Endometrial microvascular endothelial cells (primary cell): ENCODE measurements around the gene IRGC. TPM values are rescaled to one million over a fixed set of nuclear protein-coding genes. Genes with fewer than 3 reads are reported as not detected.

Source experiments
- in situ Hi-C: cut with HindIII; loops from 2 replicates; pipeline ENCODE4 v1.10.0; 2017; ENCODE audit warnings: low sequenced_read_pairs, low pct_unique_long_range_greater_than_20kb; ENCODE audit errors: inconsistent ontology term
- total RNA-seq: library from RNA; depleted of rRNA; stranded (reverse); fragments of >200 nt; gene quantifications from one replicate; pipeline ENCODE4 v1.2.3, GENCODE V29; 2015; ENCODE audit errors: inconsistent ontology term

Gene IRGC
- total RNA-seq, 1 donor from 2014 or later: not detected

- in situ Hi-C loops: no loop called here
These were observed 3.5 kb downstream of the IRGC start for GRCh38 chr19:43719378-43719868.

- in situ Hi-C loops: no loop called here
These were observed 4.0 kb downstream of the IRGC start for GRCh38 chr19:43719918-43720317.

- in situ Hi-C loops: no loop called here
These were observed 5.1 kb downstream of the IRGC start for GRCh38 chr19:43720936-43721335.

- in situ Hi-C loops: no loop called here
These were observed 5.7 kb downstream of the IRGC start for GRCh38 chr19:43721469-43722048.

- in situ Hi-C loops: no loop called here
These were observed 7.7 kb downstream of the IRGC start for GRCh38 chr19:43723588-43723987.

GRCh38 chr19:43724896-43725295 is 9.0 kb downstream of the IRGC start:
- in situ Hi-C loops: no loop called here

- in situ Hi-C loops: no loop called here
These were observed 9.6 kb downstream of the IRGC start for GRCh38 chr19:43725468-43725867.

GRCh38 chr19:43726736-43727592 is 11.1 kb downstream of the IRGC start:
- in situ Hi-C loops: no loop called here

GRCh38 chr19:43727593-43727853 is 11.6 kb downstream of the IRGC start:
- in situ Hi-C loops: no loop called here

- in situ Hi-C loops: no loop called here
These were observed 14.0 kb downstream of the IRGC start for GRCh38 chr19:43729919-43730318.

GRCh38 chr19:43731346-43731745 is 15.5 kb downstream of the IRGC start:
- in situ Hi-C loops: no loop called here

- in situ Hi-C loops: no loop called here
These were observed 16.0 kb downstream of the IRGC start for GRCh38 chr19:43731846-43732245.

GRCh38 chr19:43735013-43735412 is 19.1 kb downstream of the IRGC start:
- in situ Hi-C loops: no loop called here

- in situ Hi-C loops: no loop called here
These were observed 20.1 kb downstream of the IRGC start for GRCh38 chr19:43735957-43736356.

GRCh38 chr19:43738780-43739211 is 22.9 kb downstream of the IRGC start:
- in situ Hi-C loops: no loop called here

GRCh38 chr19:43739439-43740235 is 23.8 kb downstream of the IRGC start:
- in situ Hi-C loops: no loop called here

GRCh38 chr19:43741075-43741825 is 25.4 kb downstream of the IRGC start:
- in situ Hi-C loops: no loop called here

GRCh38 chr19:43743059-43743458 is 27.2 kb downstream of the IRGC start:
- in situ Hi-C loops: no loop called here

GRCh38 chr19:43747557-43748204 is 31.8 kb downstream of the IRGC start:
- in situ Hi-C loops: no loop called here
